Endodermal cell (in vitro differentiated cells): Measurements from ENCODE around the gene IGFBP3. TPM values are rescaled to one million over a fixed set of nuclear protein-coding genes. Genes with fewer than 3 reads are reported as not detected.

Experiments used
- DNase-seq: peaks from one replicate; pipeline ENCODE4 v3.0.0-alpha.2; 2017
- H3K27ac ChIP-seq: 2 replicates; pipeline ENCODE4 v1.5.1; 2013; ENCODE audit warnings: mild to moderate bottlenecking, low read depth, low read length, moderate library complexity
- H3K27me3 ChIP-seq: 2 replicates; pipeline ENCODE4 v1.6.1; 2013; ENCODE audit warnings: mild to moderate bottlenecking, low read length, moderate library complexity; ENCODE audit not compliant: insufficient read depth, control insufficient read depth, poor library complexity, severe bottlenecking
- H3K36me3 ChIP-seq: 2 replicates; pipeline ENCODE4 v1.7.0; 2013; ENCODE audit warnings: mild to moderate bottlenecking, low read length, moderate library complexity; ENCODE audit not compliant: control insufficient read depth, insufficient read depth
- H3K4me1 ChIP-seq: one replicate; pipeline ENCODE4 v1.7.0; 2013; ENCODE audit warnings: low read length; ENCODE audit not compliant: control insufficient read depth, insufficient read depth
- H3K4me3 ChIP-seq: 2 replicates; pipeline ENCODE4 v1.5.1; 2013; ENCODE audit warnings: mild to moderate bottlenecking, low read length, moderate library complexity
- H3K9ac ChIP-seq: 2 replicates; pipeline ENCODE4 v1.6.1; 2013; ENCODE audit warnings: mild to moderate bottlenecking, low read length, moderate library complexity; ENCODE audit not compliant: poor library complexity, severe bottlenecking; ENCODE audit errors: extremely low read depth
- H3K9me3 ChIP-seq: 2 replicates; pipeline ENCODE4 v1.6.1; 2013; ENCODE audit warnings: mild to moderate bottlenecking, low read length, moderate library complexity; ENCODE audit not compliant: control insufficient read depth
- H3K27ac Mint-ChIP-seq: 2 replicates; pipeline ENCODE4 v1.8.0; 2020; ENCODE audit warnings: mixed read lengths
- H3K27me3 Mint-ChIP-seq: 2 replicates; pipeline ENCODE4 v1.8.0; 2021; ENCODE audit warnings: mild to moderate bottlenecking, mixed read lengths; ENCODE audit not compliant: insufficient read depth
- H3K36me3 Mint-ChIP-seq: 2 replicates; pipeline ENCODE4 v1.8.0; 2020; ENCODE audit warnings: low read depth, mixed read lengths
- H3K4me1 Mint-ChIP-seq: 2 replicates; pipeline ENCODE4 v1.8.0; 2020; ENCODE audit warnings: mixed read lengths
- H3K4me3 Mint-ChIP-seq: 2 replicates; pipeline ENCODE4 v1.8.0; 2020; ENCODE audit warnings: mild to moderate bottlenecking, moderate library complexity, mixed read lengths
- H3K9me3 Mint-ChIP-seq: 2 replicates; pipeline ENCODE4 v1.8.0; 2020; ENCODE audit warnings: mild to moderate bottlenecking, mixed read lengths
- CTCF ChIP-seq: fragments of 200-600 bp; sonication (generic); conservative IDR thresholded peaks from 2 replicates; pipeline ENCODE4 v1.5.0; 2021; ENCODE audit warnings: antibody characterized with exemption, mild to moderate bottlenecking
- WGBS, 2 experiments: methylation state at CpG; one replicate each; pipeline versions ENCODE4 v1.1.5 to v1.1.7; 2013; ENCODE audit warnings: missing lambda C conversion rate in 2 of 2, mixed read lengths in 1 of 2; ENCODE audit not compliant: insufficient coverage in 1 of 2, insufficient read length in 1 of 2; 5-methylcytosine and 5-hydroxymethylcytosine counted together
- total RNA-seq, 2 donors: library from RNA; stranded (reverse); fragmentation: NEBNext Ultra II Directional in 1 of 2; extraction: Animal tissue kit (Norgen Biotek cat#: 25700) in 1 of 2; gene quantifications; 2 replicates in 1 of 2; 3 replicates in 1 of 2; pipeline ENCODE4 v1.2.1, GENCODE V29; 2021

IGFBP3 gene
- total RNA-seq, 2 donors from 2014 or later = 7.4 to 20.3 TPM

- Histone ChIP-seq H3K4me1 (no peaks in the 10 kb centered on the region), H3K27ac (no peak overlapping the region), H3K27me3 (peaks cover 5% of the 10 kb centered on the region), H3K36me3 (no peaks in the 10 kb centered on the region), H3K9me3 (no peaks in the 10 kb centered on the region), H3K4me3 (no peak overlapping the region), H3K9ac (no peak overlapping the region)
- H3K4me3 Mint-ChIP-seq = no peak overlapping the region
- no peak for DNase-seq
- no peaks in the 10 kb centered on the region for H3K9me3 Mint-ChIP-seq
- peaks cover 11% of the 10 kb centered on the region for H3K27me3 Mint-ChIP-seq
- no peaks in the 10 kb centered on the region for H3K36me3 Mint-ChIP-seq
- H3K27ac Mint-ChIP-seq = no peak overlapping the region
- no peak for TF ChIP-seq CTCF
- peaks cover 7% of the 10 kb centered on the region for H3K4me1 Mint-ChIP-seq
Observed at GRCh38 chr7:45930967-45931366, 9.9 kb upstream of the IGFBP3 start.

GRCh38 chr7:45927721-45928120 lies 6.6 kb upstream of the IGFBP3 start:
- Mint-ChIP-seq H3K9me3 (no peaks in the 10 kb centered on the region), H3K4me1 (peaks cover 6% of the 10 kb centered on the region), H3K27me3 (peaks cover 35% of the 10 kb centered on the region), H3K27ac (no peak overlapping the region), H3K36me3 (no peaks in the 10 kb centered on the region), H3K4me3 (no peak overlapping the region)
- DNase-seq = no peak
- H3K4me1 ChIP-seq = no peaks in the 10 kb centered on the region
- no peak overlapping the region for H3K27ac ChIP-seq
- TF ChIP-seq CTCF = no peak
- no peaks in the 10 kb centered on the region for H3K9me3 ChIP-seq
- 98 to 100% methylated on average over 1 to 3 of the region's 3 CpGs for WGBS, 2 experiments
- H3K9ac ChIP-seq = no peak overlapping the region
- H3K36me3 ChIP-seq = no peaks in the 10 kb centered on the region
- peaks cover 29% of the 10 kb centered on the region for H3K27me3 ChIP-seq
- no peak overlapping the region for H3K4me3 ChIP-seq

- no peaks in the 10 kb centered on the region for H3K9me3 ChIP-seq
- H3K36me3 ChIP-seq = no peaks in the 10 kb centered on the region
- Mint-ChIP-seq H3K36me3 (no peaks in the 10 kb centered on the region), H3K27me3 (peaks cover 64% of the 10 kb centered on the region), H3K4me1 (peaks cover 13% of the 10 kb centered on the region), H3K27ac (no peak overlapping the region), H3K4me3 (no peak overlapping the region), H3K9me3 (no peaks in the 10 kb centered on the region)
- H3K4me1 ChIP-seq = no peaks in the 10 kb centered on the region
- H3K27ac ChIP-seq = no peak overlapping the region
- WGBS, 2 experiments = 74 to 80% methylated on average over 3 to 5 of the region's 5 CpGs
- H3K4me3 ChIP-seq = no peak overlapping the region
- H3K27me3 ChIP-seq = peaks cover 60% of the 10 kb centered on the region
- H3K9ac ChIP-seq = no peak overlapping the region
- DNase-seq = no peak
- no peak for TF ChIP-seq CTCF
Observed at GRCh38 chr7:45924283-45924682, 3.2 kb upstream of the IGFBP3 start.
